HAP-1 (cell line): ENCODE data around the gene MOB2.

Source experiments
- DNase-seq, 2 experiments: peaks; one replicate each; pipeline ENCODE4 v3.0.0-alpha.2; 2016 to 2020; ENCODE audit warnings: low spot score in 2 of 2
- H3K27me3 ChIP-seq: fragments of 250-450 bp; sonication (Bioruptor Pico); 2 replicates; pipeline ENCODE4 v1.5.1; 2020; ENCODE audit warnings: low read depth, mild to moderate bottlenecking, moderate library complexity
- H3K36me3 ChIP-seq: fragments of 250-450 bp; sonication (Bioruptor Pico); replicated peaks from 2 replicates; pipeline ENCODE4 v1.5.1; 2020; ENCODE audit warnings: mild to moderate bottlenecking
- H3K4me1 ChIP-seq: fragments of 250-450 bp; sonication (Bioruptor Pico); 2 replicates; pipeline ENCODE4 v1.5.1; 2020; ENCODE audit warnings: mild to moderate bottlenecking
- H3K4me3 ChIP-seq: fragments of 250-450 bp; sonication (Bioruptor Pico); 2 replicates; pipeline ENCODE4 v1.5.1; 2020; ENCODE audit warnings: mild to moderate bottlenecking, moderate library complexity
- H3K9me3 ChIP-seq: fragments of 250-450 bp; sonication (Bioruptor Pico); 2 replicates; pipeline ENCODE4 v1.5.1; 2020; ENCODE audit warnings: mild to moderate bottlenecking, moderate library complexity
- in situ Hi-C: fragments of 300-500 bp; cut with MboI; formaldehyde crosslinking; loops from 3 replicates; pipeline ENCODE4 v1.14.3; 2020; ENCODE audit warnings: low sequenced_read_pairs, inconsistent platforms, mixed read lengths

MOB2 gene

DNA sequence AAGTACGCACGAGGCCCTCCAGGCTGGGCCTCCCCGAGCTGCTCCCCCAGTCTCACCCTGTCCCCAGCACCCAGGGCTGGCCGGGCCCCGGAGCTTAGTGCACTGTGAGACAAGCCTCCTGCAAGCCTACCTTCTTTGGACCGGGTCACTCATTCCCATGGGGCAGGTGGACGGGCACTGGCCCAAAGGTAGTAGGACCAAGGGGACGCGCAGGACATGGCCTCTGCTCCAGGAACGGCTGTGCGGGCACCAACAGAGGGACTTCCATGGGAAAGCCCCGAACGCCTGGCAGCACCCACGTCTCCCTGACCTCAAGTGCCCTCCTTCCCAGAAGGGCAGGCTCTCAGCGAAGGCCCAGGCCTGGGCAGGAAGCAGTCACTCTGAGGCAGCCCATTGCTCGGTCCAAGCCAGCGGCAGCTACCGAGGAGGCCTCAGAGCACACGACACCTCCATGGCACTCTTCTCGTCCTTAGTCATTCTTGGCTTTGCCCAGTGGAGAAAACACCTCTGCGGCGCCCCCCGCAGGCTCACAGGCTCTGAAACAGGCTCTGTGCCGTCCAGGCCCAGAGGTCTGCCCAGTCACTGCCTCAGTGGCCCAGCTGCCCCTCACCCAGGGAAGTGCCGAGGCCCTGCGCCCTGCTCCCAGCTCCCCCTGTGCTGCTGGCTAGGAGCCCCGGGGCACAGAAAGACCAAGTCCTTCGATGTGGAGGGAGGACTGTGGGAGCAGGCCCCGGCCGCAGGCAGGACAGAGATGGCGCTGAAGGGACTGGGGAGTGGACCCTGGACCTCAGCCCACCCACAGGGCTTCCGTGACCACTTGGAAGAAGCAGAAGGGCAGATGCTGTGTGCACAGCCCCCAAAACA lies 3.8 kb downstream of the MOB2 start:
- DNase-seq = no peak

GRCh38 chr11:1481861-1482441 lies 4.6 kb downstream of the MOB2 start:
- in situ Hi-C loops = no loop called here
- Histone ChIP-seq H3K9me3 (no peaks in the 10 kb centered on the region), H3K27me3 (no peaks in the 10 kb centered on the region), H3K4me1 (no peaks in the 10 kb centered on the region), H3K36me3 (no peaks in the 10 kb centered on the region), H3K4me3 (no peak overlapping the region)
- DNase-seq = no peak

More for the DNA sequence above, 3.8 kb downstream of the MOB2 start:
- Histone ChIP-seq H3K36me3 (no peaks in the 10 kb centered on the region), H3K9me3 (no peaks in the 10 kb centered on the region), H3K4me3 (no peak overlapping the region), H3K4me1 (no peaks in the 10 kb centered on the region), H3K27me3 (no peaks in the 10 kb centered on the region)
- in situ Hi-C loops = no loop called here

GRCh38 chr11:1481483-1481825 lies 5.1 kb downstream of the MOB2 start:
- no peaks in the 10 kb centered on the region for H3K4me1 ChIP-seq
- H3K4me3 ChIP-seq = no peak overlapping the region
- H3K9me3 ChIP-seq = no peaks in the 10 kb centered on the region
- H3K36me3 ChIP-seq = no peaks in the 10 kb centered on the region
- no peak for DNase-seq
- H3K27me3 ChIP-seq = no peaks in the 10 kb centered on the region
- in situ Hi-C loops = no loop called here

DNA sequence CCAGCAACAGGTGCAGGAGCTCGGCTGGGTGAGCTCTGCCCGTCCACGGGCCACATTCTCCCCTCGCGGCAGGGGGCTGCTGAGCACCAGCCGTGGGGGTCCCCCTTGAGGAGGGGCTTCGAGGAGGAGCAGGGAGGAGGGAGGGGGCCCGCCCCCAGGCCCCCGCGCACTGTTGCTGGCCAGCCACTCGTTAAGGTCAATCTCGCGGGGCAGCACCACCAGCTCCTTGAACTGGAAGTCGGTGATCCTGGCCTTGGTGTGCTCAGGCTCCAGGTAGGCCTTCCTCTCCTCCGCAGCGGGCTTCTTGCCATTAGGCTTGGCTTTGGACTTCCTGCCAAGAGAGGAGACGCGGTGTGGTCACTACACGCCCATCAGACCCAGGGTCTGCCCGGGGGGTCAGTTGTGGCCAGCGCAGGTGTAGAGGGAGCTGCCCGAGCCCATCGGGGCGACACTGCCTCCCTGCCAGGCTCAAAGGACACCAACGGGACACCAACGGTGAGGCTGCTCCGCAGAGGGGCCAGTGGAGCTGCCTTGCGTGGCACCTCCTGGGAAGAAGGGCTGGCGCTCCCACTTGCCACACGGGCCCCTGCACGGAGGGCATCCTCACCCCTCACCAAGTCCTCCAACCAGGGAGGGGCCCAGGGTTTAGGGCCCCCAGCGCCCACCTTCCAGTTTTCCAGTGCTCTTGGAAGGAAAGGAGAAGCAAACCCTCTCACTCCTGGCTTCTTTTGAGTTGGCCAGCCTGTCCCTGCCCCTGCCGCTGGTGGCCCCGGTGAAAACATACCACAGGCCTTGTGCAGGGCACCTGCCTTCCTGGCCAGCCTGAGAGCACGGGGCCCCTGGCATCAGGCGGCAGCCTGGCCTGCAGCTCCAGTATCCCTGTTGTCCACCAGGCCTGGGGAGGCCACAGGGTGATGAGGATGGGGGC lies 5.8 kb downstream of the MOB2 start:
- H3K4me3 ChIP-seq = no peak overlapping the region
- no peaks in the 10 kb centered on the region for H3K4me1 ChIP-seq
- no peaks in the 10 kb centered on the region for H3K27me3 ChIP-seq
- in situ Hi-C loops = no loop called here
- H3K36me3 ChIP-seq = no peaks in the 10 kb centered on the region
- no peak for DNase-seq
- no peaks in the 10 kb centered on the region for H3K9me3 ChIP-seq

DNA sequence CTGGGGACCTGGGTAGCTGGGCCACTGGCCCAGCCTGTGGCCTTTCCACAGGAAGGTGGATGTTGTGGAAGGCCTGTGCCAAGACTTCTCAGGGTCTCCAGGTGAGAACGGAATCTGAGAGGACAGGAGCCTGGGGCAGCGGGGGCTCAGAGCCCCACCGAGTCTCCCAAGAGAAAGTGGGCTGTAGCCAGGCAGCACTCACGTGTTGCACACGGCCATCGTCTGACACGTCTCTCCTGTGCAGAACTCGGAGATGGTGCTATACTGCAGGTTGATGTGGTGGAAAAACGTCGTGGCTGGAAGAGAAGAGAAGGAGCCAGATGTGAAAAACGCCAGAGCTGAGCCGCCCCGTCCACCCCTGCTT lies 6.4 kb downstream of the MOB2 start:
- H3K4me3 ChIP-seq = no peak overlapping the region
- in situ Hi-C loops = no loop called here
- no peaks in the 10 kb centered on the region for H3K9me3 ChIP-seq
- no peaks in the 10 kb centered on the region for H3K36me3 ChIP-seq
- no peaks in the 10 kb centered on the region for H3K4me1 ChIP-seq
- DNase-seq = no peak
- no peaks in the 10 kb centered on the region for H3K27me3 ChIP-seq

GRCh38 chr11:1479678-1480118 lies 6.9 kb downstream of the MOB2 start:
- H3K4me3 ChIP-seq = no peak overlapping the region
- no peaks in the 10 kb centered on the region for H3K9me3 ChIP-seq
- H3K36me3 ChIP-seq = no peaks in the 10 kb centered on the region
- H3K27me3 ChIP-seq = no peaks in the 10 kb centered on the region
- in situ Hi-C loops = no loop called here
- H3K4me1 ChIP-seq = no peaks in the 10 kb centered on the region
- no peak for DNase-seq

GRCh38 chr11:1479006-1479677 lies 7.4 kb downstream of the MOB2 start:
- Histone ChIP-seq H3K4me1 (no peaks in the 10 kb centered on the region), H3K9me3 (no peaks in the 10 kb centered on the region), H3K36me3 (no peaks in the 10 kb centered on the region), H3K27me3 (no peaks in the 10 kb centered on the region), H3K4me3 (no peak overlapping the region)
- in situ Hi-C loops = no loop called here
- DNase-seq = no peak

- DNase-seq = no peak
- in situ Hi-C loops = no loop called here
- H3K9me3 ChIP-seq = no peaks in the 10 kb centered on the region
- H3K27me3 ChIP-seq = no peaks in the 10 kb centered on the region
- no peak overlapping the region for H3K4me3 ChIP-seq
- no peaks in the 10 kb centered on the region for H3K36me3 ChIP-seq
- no peaks in the 10 kb centered on the region for H3K4me1 ChIP-seq
These were observed 8.0 kb downstream of the MOB2 start for GRCh38 chr11:1478544-1478943.

GRCh38 chr11:1478011-1478410 lies 8.6 kb downstream of the MOB2 start:
- H3K4me1 ChIP-seq = no peaks in the 10 kb centered on the region
- H3K27me3 ChIP-seq = no peaks in the 10 kb centered on the region
- in situ Hi-C loops = no loop called here
- no peak for DNase-seq
- H3K9me3 ChIP-seq = no peaks in the 10 kb centered on the region
- H3K4me3 ChIP-seq = no peak overlapping the region
- H3K36me3 ChIP-seq = no peaks in the 10 kb centered on the region

DNA sequence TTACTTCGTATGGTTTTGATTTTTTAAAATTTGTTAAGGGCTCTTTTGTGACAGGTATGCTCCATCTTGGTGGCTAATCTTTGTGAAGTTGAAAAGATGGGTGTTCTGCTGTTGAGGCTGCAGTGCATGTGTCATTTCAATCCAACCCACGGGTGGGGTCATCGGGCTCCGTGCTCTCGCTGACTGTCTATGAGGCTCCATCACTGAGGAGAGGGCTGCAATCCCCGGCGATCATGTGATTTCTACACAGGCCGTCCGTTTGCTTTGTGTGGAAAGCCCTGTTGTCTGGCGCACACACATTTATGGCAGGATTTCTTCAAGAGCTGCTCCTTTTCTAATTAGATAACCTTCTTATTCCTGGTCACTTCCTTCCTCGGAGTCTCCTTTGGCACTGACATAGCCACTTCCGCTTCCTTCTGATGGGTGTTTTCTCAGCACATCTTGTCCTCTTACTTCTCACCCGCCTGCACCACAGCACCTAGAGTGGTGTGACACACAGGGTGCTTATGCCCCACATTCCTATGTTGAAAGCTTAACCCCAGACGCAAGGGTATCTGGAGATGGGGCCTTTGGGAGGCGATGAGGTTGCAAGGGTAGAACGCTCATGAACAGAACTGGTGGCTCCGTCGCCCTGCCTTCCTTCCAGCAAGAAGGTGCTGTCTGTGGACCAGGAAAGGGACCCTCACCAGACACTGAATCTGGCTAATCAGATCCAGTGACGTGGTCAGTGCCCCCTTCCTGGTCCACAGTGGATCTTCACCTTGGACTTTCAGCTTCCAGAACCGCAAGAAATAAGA lies 9.4 kb downstream of the MOB2 start:
- no peak overlapping the region for H3K4me3 ChIP-seq
- H3K27me3 ChIP-seq = no peaks in the 10 kb centered on the region
- no peak for DNase-seq
- in situ Hi-C loops = no loop called here
- no peaks in the 10 kb centered on the region for H3K36me3 ChIP-seq
- H3K4me1 ChIP-seq = no peaks in the 10 kb centered on the region
- H3K9me3 ChIP-seq = no peaks in the 10 kb centered on the region

GRCh38 chr11:1475841-1476240 lies 10.7 kb downstream of the MOB2 start:
- no peak for DNase-seq
- no peaks in the 10 kb centered on the region for H3K9me3 ChIP-seq
- no peaks in the 10 kb centered on the region for H3K36me3 ChIP-seq
- H3K27me3 ChIP-seq = no peaks in the 10 kb centered on the region
- in situ Hi-C loops = no loop called here
- no peak overlapping the region for H3K4me3 ChIP-seq
- no peaks in the 10 kb centered on the region for H3K4me1 ChIP-seq

DNA sequence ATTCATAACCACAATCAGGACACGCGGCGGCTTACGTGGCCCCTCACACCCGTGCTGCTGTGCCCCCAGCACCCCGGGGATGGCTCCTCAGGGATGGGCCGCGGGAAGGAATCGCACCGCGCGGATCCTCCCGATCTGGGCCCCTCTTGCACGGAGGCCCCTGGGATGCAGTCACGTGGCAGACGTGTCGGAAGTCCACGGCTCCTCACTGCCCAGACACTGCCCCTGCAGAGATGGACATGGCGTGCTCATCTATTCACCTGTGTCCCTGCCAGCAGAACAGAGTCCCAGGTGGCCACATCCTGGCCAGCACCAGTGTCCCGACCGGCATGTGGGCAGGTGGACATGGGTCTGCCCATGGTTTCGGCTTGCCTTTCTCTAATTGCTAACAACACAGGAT lies 12.8 kb downstream of the MOB2 start:
- H3K4me1 ChIP-seq = no peaks in the 10 kb centered on the region
- H3K4me3 ChIP-seq = no peak overlapping the region
- in situ Hi-C loops = no loop called here
- H3K36me3 ChIP-seq = no peaks in the 10 kb centered on the region
- H3K9me3 ChIP-seq = no peaks in the 10 kb centered on the region
- DNase-seq = no peak
- no peaks in the 10 kb centered on the region for H3K27me3 ChIP-seq

DNA sequence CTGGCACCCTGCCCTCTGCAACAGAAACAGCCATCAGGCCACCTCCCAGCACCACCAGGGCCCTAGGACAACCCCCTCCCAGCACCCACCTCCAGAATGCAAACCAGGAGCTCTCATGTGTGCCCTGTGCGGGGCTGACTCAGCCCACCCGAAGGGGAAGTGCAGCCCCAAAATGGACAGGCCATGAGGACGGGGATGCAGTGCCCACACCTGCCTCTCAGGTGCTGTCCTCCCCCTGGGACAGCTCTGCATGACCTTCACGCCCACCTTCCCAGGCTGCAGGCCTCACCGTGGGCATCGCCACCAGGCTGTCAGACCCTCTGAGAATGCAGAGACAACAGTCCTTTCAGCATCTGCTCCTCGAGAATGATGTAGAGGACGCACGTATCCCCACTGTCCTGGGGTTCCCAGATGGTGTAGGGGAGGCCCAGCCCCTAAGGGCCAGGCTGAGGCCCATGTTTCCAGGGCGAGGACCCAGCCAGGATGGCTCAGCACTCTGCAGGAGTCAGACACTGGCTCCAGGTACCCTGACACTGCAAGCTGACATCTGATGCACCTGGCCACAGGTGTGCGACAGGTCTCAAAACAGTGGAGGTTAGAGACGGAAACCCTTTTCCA lies 13.5 kb downstream of the MOB2 start:
- in situ Hi-C loops = no loop called here
- DNase-seq = no peak
- Histone ChIP-seq H3K9me3 (no peaks in the 10 kb centered on the region), H3K27me3 (no peaks in the 10 kb centered on the region), H3K36me3 (no peaks in the 10 kb centered on the region), H3K4me3 (no peak overlapping the region), H3K4me1 (no peaks in the 10 kb centered on the region)
